HTERT RPE-1 (cell line): ENCODE data around the gene KCND1.
"Not testable (repeated sequence)": the region's sequence is repeated elsewhere in the genome, so short reads cannot be mapped to it uniquely, and the experiment has no call there.

Source experiments
- in situ Hi-C: fragments of 300-500 bp; cut with MboI; formaldehyde crosslinking; loops from 4 replicates; pipeline ENCODE4 v1.14.3; 2020; ENCODE audit warnings: low sequenced_read_pairs

KCND1 gene

GRCh38 chrX:48971249-48972219 lies at the start of gene KCND1:
KCND1 (minus strand) TSS chrX:48971844; CDS start chrX:48970271, 1,573 bp downstream.
- in situ Hi-C loops = no loop called here

- in situ Hi-C loops = no loop called here
Measured at GRCh38 chrX:49019599-49020249, 48.1 kb upstream of the KCND1 start.

DNA sequence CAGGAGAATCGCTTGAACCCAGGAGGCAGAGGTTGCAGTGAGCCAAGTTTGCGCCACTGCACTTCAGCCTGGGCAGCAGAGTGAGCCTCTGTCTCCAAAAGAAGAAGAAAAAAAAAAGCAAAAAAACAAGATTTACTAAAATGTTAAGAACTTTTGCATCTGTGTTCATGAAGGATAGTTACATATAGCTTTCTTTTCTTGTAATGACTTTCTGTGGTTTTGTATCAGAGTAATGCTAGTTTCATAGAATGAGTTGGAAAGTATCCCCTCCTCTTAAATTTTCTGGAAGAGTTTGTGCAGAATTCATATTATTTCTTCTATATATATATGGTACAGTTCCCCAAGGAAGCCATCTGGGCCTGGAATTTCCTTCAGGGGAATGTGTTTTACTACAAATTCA lies 47.4 kb upstream of the KCND1 start:
- in situ Hi-C loops = no loop called here

DNA sequence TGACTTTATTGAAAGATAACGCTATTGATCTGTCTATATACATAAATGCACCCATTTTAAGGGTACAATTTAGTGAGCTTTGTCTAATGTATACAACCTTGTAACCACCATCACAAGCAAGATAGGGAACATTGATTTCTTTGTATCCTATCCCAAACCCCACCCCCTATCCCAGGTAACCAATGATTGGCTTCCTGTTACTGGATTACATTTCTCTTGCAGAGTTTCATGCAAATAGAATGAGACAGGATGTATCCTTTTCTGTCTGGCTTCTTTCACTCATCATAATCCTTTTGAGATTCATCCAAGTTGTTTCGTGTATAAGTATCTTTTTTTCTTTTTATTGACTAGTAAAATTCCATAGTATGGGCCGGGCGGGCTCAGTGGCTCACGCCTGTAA lies 32.1 kb upstream of the KCND1 start:
- in situ Hi-C loops = no loop called here

DNA sequence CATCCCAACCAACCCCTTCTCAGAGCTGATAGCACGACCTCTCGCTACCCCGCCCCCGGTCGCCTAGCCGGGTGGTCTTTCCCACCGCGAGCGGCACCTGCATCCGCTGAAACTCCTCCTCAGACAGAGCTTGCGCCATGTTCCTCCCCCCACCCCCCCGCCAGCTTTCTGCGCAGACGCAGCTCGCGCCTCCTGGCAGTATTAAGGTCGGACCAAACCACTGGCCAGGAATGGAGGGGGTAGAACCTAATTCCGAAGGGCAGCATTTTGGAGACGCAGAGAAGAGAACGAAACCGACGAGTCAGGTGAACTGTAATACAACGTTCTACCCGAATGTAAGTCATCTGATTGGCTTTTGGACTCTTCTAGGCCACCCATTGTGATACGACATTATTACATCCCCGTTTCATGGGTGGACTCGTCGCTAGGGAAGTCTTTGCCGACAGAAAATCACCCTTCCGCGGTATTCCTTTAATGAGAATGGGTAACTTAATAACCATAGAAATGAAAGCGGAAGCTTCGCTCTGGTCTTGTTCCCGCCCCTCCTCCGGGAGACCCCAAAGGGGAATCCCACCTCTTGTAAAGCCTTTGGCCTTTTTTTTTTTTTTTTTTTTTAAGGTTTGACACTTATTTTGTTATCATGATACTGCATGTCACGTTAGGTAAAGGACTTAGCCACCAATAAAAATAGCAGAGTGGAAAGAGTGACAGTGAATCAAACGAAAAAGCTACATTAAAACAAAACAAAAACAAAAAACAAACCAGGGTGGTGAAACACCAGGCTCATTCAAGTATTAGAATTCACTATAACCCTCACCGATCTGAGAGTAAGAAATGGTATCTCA lies 30.7 kb upstream of the KCND1 start, which contains the start of gene GRIPAP1:
GRIPAP1 (minus strand) TSS at position 174 of the 845 bp plus-strand sequence; CDS start at position 139, 35 bp downstream.
- in situ Hi-C loops = no loop called here

- in situ Hi-C loops = no loop called here
Measured at GRCh38 chrX:49001521-49002090, 30.0 kb upstream of the KCND1 start.

GRCh38 chrX:49000636-49001035 lies 29.0 kb upstream of the KCND1 start:
- in situ Hi-C loops = no loop called here

DNA sequence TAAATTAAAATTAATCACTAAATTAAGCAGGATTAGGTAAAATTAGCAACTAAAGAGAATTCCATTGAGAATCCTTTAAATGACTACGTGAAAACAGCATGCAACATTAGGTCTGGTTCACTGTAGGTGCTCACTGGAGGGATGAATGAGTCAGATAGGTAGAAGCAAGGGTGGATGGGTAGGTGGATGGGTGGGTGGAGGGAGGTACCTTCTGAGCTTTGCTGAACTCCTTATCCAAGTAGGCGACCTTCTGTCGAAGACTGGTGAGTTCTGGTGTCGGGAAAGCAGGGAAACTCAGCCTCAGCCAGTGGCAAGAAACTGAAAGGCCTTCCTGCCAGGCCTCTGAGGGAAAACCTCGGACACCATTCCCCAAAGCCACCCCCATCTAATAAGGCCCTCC lies 27.4 kb upstream of the KCND1 start:
- in situ Hi-C loops = no loop called here

GRCh38 chrX:48998391-48998790 lies 26.7 kb upstream of the KCND1 start:
- in situ Hi-C loops = no loop called here

- in situ Hi-C loops = no loop called here
Measured at GRCh38 chrX:48997865-48998264, 26.2 kb upstream of the KCND1 start.

DNA sequence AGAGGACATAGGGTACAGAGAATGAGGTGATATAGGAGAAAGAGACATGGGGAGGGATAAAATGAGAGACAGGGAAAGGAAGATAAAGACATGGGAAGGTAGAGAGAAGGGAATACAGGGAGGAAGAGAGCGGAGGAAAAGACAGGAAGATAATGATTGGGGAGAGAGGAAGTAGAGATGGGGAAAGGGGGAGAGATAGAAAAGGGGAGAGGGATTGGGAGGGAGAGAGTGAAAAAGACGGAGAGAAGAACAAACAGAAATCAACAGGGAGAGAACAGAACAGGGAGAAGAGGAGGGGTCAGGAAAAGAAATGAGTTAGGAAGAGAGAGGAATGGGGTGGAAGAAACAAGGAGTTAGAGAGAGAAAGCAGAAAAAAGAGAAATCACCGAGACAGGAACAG lies 25.8 kb upstream of the KCND1 start:
- in situ Hi-C loops = no loop called here

- in situ Hi-C loops = no loop called here
Measured at GRCh38 chrX:48996969-48997368, 25.3 kb upstream of the KCND1 start.

- in situ Hi-C loops = no loop called here
Measured at GRCh38 chrX:48992341-48992740, 20.7 kb upstream of the KCND1 start.

GRCh38 chrX:48989483-48989882 lies 17.8 kb upstream of the KCND1 start:
- in situ Hi-C loops = no loop called here

DNA sequence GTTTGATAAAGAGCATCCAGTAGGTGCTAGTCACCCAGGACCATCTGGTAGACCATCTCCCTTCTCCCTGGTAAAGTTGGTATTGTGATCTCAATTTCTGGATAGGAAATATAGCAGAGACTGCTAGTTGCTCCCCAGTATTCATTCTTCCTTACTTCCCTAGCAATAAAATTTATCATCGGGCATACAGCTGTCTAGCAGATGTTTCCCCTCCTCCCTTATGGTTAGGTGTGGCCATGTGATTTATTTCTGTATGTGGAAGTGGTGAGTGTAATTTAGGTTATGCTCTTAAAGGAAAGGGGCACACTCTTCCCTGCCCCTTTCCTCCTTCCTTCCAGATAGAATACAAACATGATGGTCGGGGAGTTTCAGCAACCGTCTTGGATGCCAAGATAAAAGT lies 12.3 kb upstream of the KCND1 start:
- in situ Hi-C loops = no loop called here

DNA sequence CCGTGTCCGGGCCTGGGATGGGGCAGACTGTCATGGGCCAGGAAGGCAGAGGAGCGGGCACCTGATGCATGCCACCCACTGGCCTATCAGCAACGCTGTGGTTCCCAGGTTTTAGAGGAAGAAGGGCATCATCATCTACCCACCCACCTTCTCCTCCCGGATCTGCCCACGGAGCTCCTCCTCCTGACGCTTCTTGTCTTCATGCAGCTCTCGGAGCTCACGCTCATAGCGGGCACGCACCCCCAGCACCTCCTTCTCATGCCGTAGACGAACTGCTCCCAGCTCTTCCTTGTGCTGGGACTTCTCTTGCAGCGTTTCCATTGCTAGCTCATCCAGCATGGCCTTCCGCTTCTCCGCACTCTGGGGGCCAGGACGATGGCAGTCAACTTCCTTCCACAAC lies 11.4 kb upstream of the KCND1 start:
- in situ Hi-C loops = no loop called here

DNA sequence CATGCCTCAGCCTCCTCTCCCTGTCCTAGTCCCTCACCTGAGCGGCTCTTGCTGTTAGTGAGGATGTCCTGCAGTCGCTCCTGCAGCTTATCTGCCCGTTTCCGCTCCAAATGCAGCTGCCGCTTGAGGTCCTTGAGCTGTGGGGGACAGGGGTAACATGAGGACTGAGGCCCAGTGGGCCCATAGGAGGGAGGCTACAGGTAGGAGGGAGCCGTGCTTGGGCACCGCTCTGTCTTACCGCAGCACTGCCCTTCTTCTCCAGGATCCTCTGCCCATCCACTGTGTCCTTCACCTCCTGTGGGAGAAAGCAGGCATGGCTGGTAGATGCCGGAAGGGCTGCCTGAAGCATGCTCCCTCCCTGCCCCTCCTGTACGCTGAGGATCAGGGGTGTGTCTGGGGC lies 9.5 kb upstream of the KCND1 start:
- in situ Hi-C loops = no loop called here

DNA sequence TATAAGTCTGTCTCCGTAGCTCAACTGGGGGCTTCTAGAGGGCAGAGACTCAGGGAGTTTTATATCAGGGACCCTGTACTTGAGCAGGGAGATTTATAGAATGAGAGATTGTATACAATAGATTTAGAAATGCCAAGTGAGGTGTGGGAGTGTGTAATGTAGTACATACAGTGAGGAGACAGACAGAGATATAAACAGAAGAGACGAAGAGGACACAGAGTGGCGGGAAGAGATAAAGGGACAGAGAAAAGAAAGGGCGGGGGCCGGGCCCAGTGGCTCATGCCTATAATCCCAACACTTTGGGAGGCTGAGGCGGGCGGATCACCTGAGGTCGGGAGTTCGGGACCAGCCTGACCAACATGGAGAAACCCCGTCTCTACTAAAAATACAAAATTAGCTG lies 8.7 kb upstream of the KCND1 start:
- in situ Hi-C loops = not testable (repeated sequence)

DNA sequence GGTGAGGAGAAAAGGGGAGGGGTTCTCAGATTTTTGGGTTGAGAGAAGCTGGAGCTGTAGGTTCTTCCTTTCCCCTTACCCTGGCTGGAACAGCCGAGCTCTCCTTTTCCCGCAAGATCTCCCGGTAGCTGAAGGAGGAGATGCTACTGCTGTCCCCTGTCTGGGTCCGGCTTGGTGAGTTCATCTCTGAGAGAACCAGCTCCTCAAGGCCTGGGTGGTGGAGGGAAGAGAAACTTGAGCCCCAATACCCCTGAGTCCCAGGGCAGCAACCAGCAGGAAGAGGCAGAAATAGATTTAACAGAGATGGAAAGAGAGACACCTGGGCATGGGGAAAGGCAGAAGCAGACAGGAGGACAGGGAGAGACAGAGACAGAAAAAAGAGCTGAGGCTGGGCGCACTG lies 6.6 kb upstream of the KCND1 start:
- in situ Hi-C loops = no loop called here

- in situ Hi-C loops = no loop called here
Measured at GRCh38 chrX:48976086-48976485, 4.4 kb upstream of the KCND1 start.

GRCh38 chrX:48975541-48975940 lies 3.9 kb upstream of the KCND1 start:
- in situ Hi-C loops = no loop called here
